NCI-H345 treated with DMSO at 0.1 percent for 48 hours (cell line): ENCODE measurements around the gene PYY.
A peak's percentile ranks its signal among the peaks of the same experiment; 100 is the strongest.
"Not testable (repeated sequence)": the region's sequence is repeated elsewhere in the genome, so short reads cannot be mapped to it uniquely, and the experiment has no call there.

Source experiments
- DNase-seq: peaks from one replicate; lab custom pipeline; 2025; ENCODE audit not compliant: unreplicated experiment; lab: John Stamatoyannopoulos, UW

Gene PYY

GRCh38 chr17:43953746-43954145, at the start of gene PYY:
TSS of gene PYY (minus strand) at chr17:43953940. CDS start at chr17:43953483, 457 bp downstream.
- DNase-seq: no peak

- no peak for DNase-seq
Measured at GRCh38 chr17:44002141-44002848, 48.6 kb upstream of the PYY start.

GRCh38 chr17:44001461-44001920, 47.8 kb upstream of the PYY start:
- no peak for DNase-seq

GRCh38 chr17:44000871-44001460, 47.2 kb upstream of the PYY start:
- no peak for DNase-seq

- DNase-seq: no peak
Measured at GRCh38 chr17:44000141-44000860, 46.6 kb upstream of the PYY start.

- DNase-seq: no peak
Measured at GRCh38 chr17:43999024-43999423, 45.3 kb upstream of the PYY start.

GRCh38 chr17:43998552-43998951, 44.8 kb upstream of the PYY start:
- DNase-seq: no peak

- DNase-seq: not testable (repeated sequence)
Measured at GRCh38 chr17:43997180-43997579, 43.4 kb upstream of the PYY start.

- DNase-seq: no peak
Measured at GRCh38 chr17:43995150-43995471, 41.4 kb upstream of the PYY start.

- peak; percentile 15 for DNase-seq
Measured at GRCh38 chr17:43994272-43995149, 40.8 kb upstream of the PYY start.

- no peak for DNase-seq
Measured at GRCh38 chr17:43992641-43993040, 38.9 kb upstream of the PYY start.

- DNase-seq: no peak
Measured at GRCh38 chr17:43988301-43988700, 34.6 kb upstream of the PYY start.

GRCh38 chr17:43987131-43988021, 33.6 kb upstream of the PYY start:
- no peak for DNase-seq

GRCh38 chr17:43986225-43986981, 32.7 kb upstream of the PYY start:
- no peak for DNase-seq

- no peak for DNase-seq
Measured at GRCh38 chr17:43984521-43984920, 30.8 kb upstream of the PYY start.

- no peak for DNase-seq
Measured at GRCh38 chr17:43983515-43984411, 30.0 kb upstream of the PYY start.

- no peak for DNase-seq
Measured at GRCh38 chr17:43983196-43983514, 29.4 kb upstream of the PYY start.

- no peak for DNase-seq
Measured at GRCh38 chr17:43982171-43982570, 28.4 kb upstream of the PYY start.

GRCh38 chr17:43979671-43980070, 25.9 kb upstream of the PYY start:
- DNase-seq: no peak
